CD14-positive monocyte (primary cell): ENCODE measurements around the gene CLDN6. TPM values are rescaled to one million over a fixed set of nuclear protein-coding genes. Genes with fewer than 3 reads are reported as not detected.
A peak's percentile ranks its signal among the peaks of the same experiment; 100 is the strongest.

Source experiments
- DNase-seq, 3 donors: peaks; one replicate each; pipeline ENCODE4 v3.0.0-alpha.2; 2011 to 2022
- H2AFZ ChIP-seq: 2 replicates; pipeline ENCODE4 v1.6.0; 2012; ENCODE audit warnings: mild to moderate bottlenecking, low read depth, low read length, inconsistent platforms; ENCODE audit not compliant: insufficient read depth, poor library complexity, severe bottlenecking
- H3K27ac ChIP-seq, 2 donors: 1 replicate in 1 of 2; 2 replicates in 1 of 2; pipeline ENCODE4 v1.5.1; 2012 to 2013; ENCODE audit warnings: low read length in 2 of 2, control low read depth in 1 of 2, inconsistent platforms in 1 of 2, low read depth in 1 of 2, mild to moderate bottlenecking in 1 of 2
- H3K27me3 ChIP-seq, 2 donors: one replicate each; pipeline versions ENCODE4 v1.6.0 to v1.6.1; 2011 to 2013; ENCODE audit warnings: low read length in 2 of 2; ENCODE audit not compliant: control insufficient read depth in 2 of 2, insufficient read depth in 2 of 2
- H3K36me3 ChIP-seq, 2 donors: replicated peaks in 1 of 2; 1 replicate in 1 of 2; 2 replicates in 1 of 2; pipeline versions ENCODE4 v1.5.1 to v1.6.1; 2012 to 2013; ENCODE audit warnings: low read length in 2 of 2, control low read depth in 1 of 2, inconsistent platforms in 1 of 2, mild to moderate bottlenecking in 1 of 2; ENCODE audit not compliant: insufficient read depth in 2 of 2, control insufficient read depth in 1 of 2
- H3K4me1 ChIP-seq, 2 donors: 1 replicate in 1 of 2; 2 replicates in 1 of 2; pipeline versions ENCODE4 v1.5.1 to v1.6.1; 2012 to 2013; ENCODE audit warnings: low read length in 2 of 2, control low read depth in 1 of 2, inconsistent platforms in 1 of 2, mild to moderate bottlenecking in 1 of 2, moderate library complexity in 1 of 2; ENCODE audit not compliant: insufficient read depth in 2 of 2, control insufficient read depth in 1 of 2
- H3K4me2 ChIP-seq: replicated peaks from 2 replicates; pipeline ENCODE3; 2012; ENCODE audit warnings: low read length, moderate library complexity, mild to moderate bottlenecking; ENCODE audit not compliant: poor library complexity, severe bottlenecking; ENCODE audit errors: extremely low read depth
- H3K4me3 ChIP-seq, 3 experiments: fragments of 200-600 bp in 1 of 3; sonication (generic) in 1 of 3; replicated peaks in 1 of 3; 1 replicate in 2 of 3; 2 replicates in 1 of 3; pipeline ENCODE4 v1.5.1; 2011 to 2013; ENCODE audit warnings: low read length in 3 of 3, mild to moderate bottlenecking in 3 of 3, control low read depth in 2 of 3, low read depth in 2 of 3, inconsistent platforms in 1 of 3, moderate library complexity in 1 of 3
- H3K79me2 ChIP-seq: 2 replicates; pipeline ENCODE4 v1.6.0; 2012; ENCODE audit warnings: mild to moderate bottlenecking, control low read depth, inconsistent platforms, low read length, moderate library complexity; ENCODE audit not compliant: insufficient read depth
- H3K9ac ChIP-seq: 2 replicates; pipeline ENCODE4 v1.6.0; 2017; ENCODE audit warnings: low read length, mild to moderate bottlenecking; ENCODE audit not compliant: insufficient read depth, poor library complexity, severe bottlenecking
- H3K9me3 ChIP-seq, 2 donors: replicated peaks in 1 of 2; 1 replicate in 1 of 2; 2 replicates in 1 of 2; pipeline versions ENCODE4 v1.5.1 to v1.6.1; 2012 to 2013; ENCODE audit warnings: low read length in 2 of 2, control low read depth in 1 of 2; ENCODE audit not compliant: control insufficient read depth in 1 of 2, insufficient read depth in 1 of 2
- H4K20me1 ChIP-seq: 2 replicates; pipeline ENCODE4 v1.6.0; 2012; ENCODE audit warnings: mild to moderate bottlenecking, low read length, control low read depth, moderate library complexity; ENCODE audit not compliant: insufficient read depth
- H3K27ac Mint-ChIP-seq, 7 donors: one replicate each; pipeline ENCODE4 v1.8.0; 2020; ENCODE audit warnings: mild to moderate bottlenecking in 7 of 7, mixed read lengths in 7 of 7, moderate library complexity in 6 of 7, inconsistent platforms in 2 of 7
- H3K27me3 Mint-ChIP-seq, 3 donors: one replicate each; pipeline ENCODE4 v1.8.0; 2021 to 2022; ENCODE audit warnings: low read depth in 3 of 3, mild to moderate bottlenecking in 3 of 3, mixed read lengths in 3 of 3, moderate library complexity in 3 of 3, inconsistent platforms in 1 of 3
- H3K36me3 Mint-ChIP-seq, 2 donors: one replicate each; pipeline ENCODE4 v1.8.0; 2020; ENCODE audit warnings: mixed read lengths in 2 of 2, inconsistent platforms in 1 of 2, mild to moderate bottlenecking in 1 of 2
- H3K4me1 Mint-ChIP-seq: one replicate; pipeline ENCODE4 v1.8.0; 2020; ENCODE audit warnings: mild to moderate bottlenecking, mixed read lengths
- H3K4me3 Mint-ChIP-seq, 2 donors: one replicate each; pipeline ENCODE4 v1.8.0; 2020; ENCODE audit warnings: mild to moderate bottlenecking in 2 of 2, mixed read lengths in 2 of 2, moderate library complexity in 1 of 2
- H3K9me3 Mint-ChIP-seq, 7 donors: one replicate each; pipeline ENCODE4 v1.8.0; 2020 to 2022; ENCODE audit warnings: mixed read lengths in 7 of 7, mild to moderate bottlenecking in 6 of 7, moderate library complexity in 6 of 7, inconsistent platforms in 2 of 7
- WGBS: methylation state at CpG from one replicate; pipeline ENCODE4 v1.1.5; 2013; ENCODE audit warnings: missing lambda C conversion rate; ENCODE audit not compliant: insufficient coverage; 5-methylcytosine and 5-hydroxymethylcytosine counted together
- intact Hi-C, 2 donors: fragments of 100-400 bp; cut with micrococcal nuclease; formaldehyde crosslinking; loops; one replicate each; pipeline versions ENCODE4 v1.15.0 to v1.15.1; 2023
- polyA plus RNA-seq, 3 donors: library from polyadenylated mRNA; depleted of rRNA in 1 of 3; unstranded in 2 of 3; stranded (reverse) in 1 of 3; fragments of 300-500 nt in 2 of 3; fragments of >200 nt in 1 of 3; fragmentation: Illumina TruSeq in 2 of 3; gene quantifications; 1 replicate in 2 of 3; 2 replicates in 1 of 3; pipeline ENCODE4 v1.2.3, GENCODE V29; 2012 to 2021
- TF ChIP-seq, protein P1 (sequence below): fragments of 200-600 bp; IDR thresholded peaks from one replicate; pipeline ENCODE4 v1.8.0; 2022; ENCODE audit warnings: antibody characterized with exemption, mild to moderate bottlenecking

CLDN6 gene
- polyA plus RNA-seq, 3 donors: not detected

DNA sequence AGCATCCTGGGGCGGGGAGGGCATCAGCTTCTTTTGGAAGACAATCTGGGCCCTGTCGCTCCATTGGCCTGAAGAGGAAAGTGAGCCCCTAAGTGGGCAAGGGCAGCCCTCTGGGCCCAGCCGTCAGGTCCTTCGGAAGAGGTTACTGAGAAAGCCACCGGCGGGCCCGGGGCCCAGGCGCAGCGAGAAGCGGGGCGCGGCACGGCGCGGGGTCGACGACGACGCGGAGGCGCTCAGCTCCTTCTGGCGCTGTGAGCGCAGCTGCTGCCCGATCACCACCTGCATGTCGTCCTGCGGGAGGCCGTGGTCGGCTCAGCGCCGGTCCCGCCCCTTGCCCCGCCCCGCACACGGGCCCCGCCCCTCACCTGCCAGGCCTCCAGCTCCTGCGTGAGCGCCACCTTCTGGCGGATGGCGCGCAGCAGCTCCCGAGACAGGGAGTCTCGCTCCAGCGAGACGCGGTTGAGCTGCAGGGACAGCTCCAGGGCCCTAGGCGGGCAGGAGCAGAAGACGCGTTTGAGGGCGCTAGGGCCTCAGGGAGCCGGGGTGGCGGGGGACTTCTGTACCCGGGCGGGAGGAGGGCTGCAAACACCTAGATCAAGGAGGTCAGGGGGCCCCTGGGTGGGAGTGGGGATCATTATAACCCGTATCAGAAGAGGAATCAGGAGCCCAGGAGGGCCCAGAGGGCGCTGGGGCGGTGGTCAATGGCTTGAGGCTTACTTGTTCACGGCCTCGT is 10.2 kb upstream of the CLDN6 start:
- Histone ChIP-seq H3K4me1 (peaks cover 33 to 41% of the 10 kb centered on the region in 2 donors), H3K79me2 (no peaks in the 10 kb centered on the region), H3K4me3 (peak overlapping the region in 1 of 3 experiments; percentile 36), H3K27ac (no peak overlapping the region), H2AFZ (no peak overlapping the region), H3K9me3 (peaks cover 0 to 12% of the 10 kb centered on the region in 2 donors), H3K36me3 (peaks cover 19 to 21% of the 10 kb centered on the region in 2 donors), H4K20me1 (peaks cover 50% of the 10 kb centered on the region), H3K27me3 (peaks cover 22 to 46% of the 10 kb centered on the region in 2 donors), H3K4me2 (peak overlapping the region; percentile 55), H3K9ac (no peak overlapping the region)
- WGBS: 7% methylated on average over 55 of the region's 58 CpGs
- TF ChIP-seq, protein P1, sequence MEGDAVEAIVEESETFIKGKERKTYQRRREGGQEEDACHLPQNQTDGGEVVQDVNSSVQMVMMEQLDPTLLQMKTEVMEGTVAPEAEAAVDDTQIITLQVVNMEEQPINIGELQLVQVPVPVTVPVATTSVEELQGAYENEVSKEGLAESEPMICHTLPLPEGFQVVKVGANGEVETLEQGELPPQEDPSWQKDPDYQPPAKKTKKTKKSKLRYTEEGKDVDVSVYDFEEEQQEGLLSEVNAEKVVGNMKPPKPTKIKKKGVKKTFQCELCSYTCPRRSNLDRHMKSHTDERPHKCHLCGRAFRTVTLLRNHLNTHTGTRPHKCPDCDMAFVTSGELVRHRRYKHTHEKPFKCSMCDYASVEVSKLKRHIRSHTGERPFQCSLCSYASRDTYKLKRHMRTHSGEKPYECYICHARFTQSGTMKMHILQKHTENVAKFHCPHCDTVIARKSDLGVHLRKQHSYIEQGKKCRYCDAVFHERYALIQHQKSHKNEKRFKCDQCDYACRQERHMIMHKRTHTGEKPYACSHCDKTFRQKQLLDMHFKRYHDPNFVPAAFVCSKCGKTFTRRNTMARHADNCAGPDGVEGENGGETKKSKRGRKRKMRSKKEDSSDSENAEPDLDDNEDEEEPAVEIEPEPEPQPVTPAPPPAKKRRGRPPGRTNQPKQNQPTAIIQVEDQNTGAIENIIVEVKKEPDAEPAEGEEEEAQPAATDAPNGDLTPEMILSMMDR: peak; percentile 90
- Mint-ChIP-seq H3K27ac (no peak overlapping the region), H3K4me3 (peak overlapping the region in 1 of 2 donors; percentile 86), H3K4me1 (peaks cover 43% of the 10 kb centered on the region), H3K9me3 (peaks cover 0 to 27% (median 6%) of the 10 kb centered on the region in 7 donors), H3K27me3 (peaks cover 38 to 50% (median 48%) of the 10 kb centered on the region in 3 donors), H3K36me3 (peaks cover 27 to 29% of the 10 kb centered on the region in 2 donors)
- intact Hi-C loops: loop anchor here (2.0 to 10.0 kb wide), 2 partner anchors 25 to 97 kb away; no protein-coding TSS in a partner anchor
- peak; percentile 72 to 78 (median 77) for DNase-seq

DNA sequence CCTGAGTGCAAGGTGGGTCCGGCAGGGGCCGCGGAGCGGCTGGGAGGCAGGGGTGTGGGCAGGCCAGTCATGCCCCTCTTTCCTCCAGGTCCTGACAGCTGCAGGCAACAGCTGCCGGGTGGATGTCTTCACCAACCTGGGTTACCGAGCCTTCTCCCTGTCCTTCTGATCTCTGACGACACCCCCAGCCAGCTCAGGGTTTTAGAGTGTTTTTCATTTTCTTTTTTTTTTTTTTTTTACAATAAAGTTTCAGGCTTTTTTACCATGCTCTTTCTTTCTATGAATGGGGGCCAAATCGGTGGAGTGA is 9.5 kb upstream of the CLDN6 start:
- H3K4me2 ChIP-seq: no peak overlapping the region
- H3K9me3 ChIP-seq: peaks cover 0 to 12% of the 10 kb centered on the region in 2 donors
- Mint-ChIP-seq H3K36me3 (peaks cover 26 to 27% of the 10 kb centered on the region in 2 donors), H3K4me3 (no peak overlapping the region), H3K9me3 (peaks cover 0 to 21% (median 6%) of the 10 kb centered on the region in 7 donors), H3K27me3 (peaks cover 31 to 43% (median 41%) of the 10 kb centered on the region in 3 donors), H3K27ac (peak overlapping the region in 1 of 7 donors; percentile 30), H3K4me1 (peaks cover 47% of the 10 kb centered on the region)
- H3K4me3 ChIP-seq: no peak overlapping the region
- H3K27ac ChIP-seq: no peak overlapping the region
- intact Hi-C loops: loop anchor here in 1 of 2 donors (10.0 kb wide), 1 partner anchor 97 kb away; no protein-coding TSS in a partner anchor
- H3K9ac ChIP-seq: no peak overlapping the region
- H3K4me1 ChIP-seq: peaks cover 40 to 48% of the 10 kb centered on the region in 2 donors
- TF ChIP-seq, protein P1: no peak
- peaks cover 18 to 39% of the 10 kb centered on the region in 2 donors for H3K27me3 ChIP-seq
- no peaks in the 10 kb centered on the region for H3K79me2 ChIP-seq
- DNase-seq: no peak
- no peak overlapping the region for H2AFZ ChIP-seq
- peaks cover 19 to 21% of the 10 kb centered on the region in 2 donors for H3K36me3 ChIP-seq
- WGBS: 98% methylated on average over 5 of the region's 8 CpGs
- peaks cover 57% of the 10 kb centered on the region for H4K20me1 ChIP-seq
